ENCODE results near the gene TET2.

Gene TET2

GRCh38 chr4:105140684-105141490 lies 5.8 kb upstream of the TET2 start:
- DNase-seq (ENCODE audit: low spot score): peak; percentile 44

GRCh38 chr4:105145156-105145902 lies 1.3 kb upstream of the TET2 start:
- DNase-seq (ENCODE audit: low spot score): no peak

GRCh38 chr4:105145903-105146275 lies 787 bp upstream of the TET2 start:
- DNase-seq (ENCODE audit: low spot score): no peak

GRCh38 chr4:105147016-105147552 lies 408 bp downstream of the TET2 start:
- DNase-seq (ENCODE audit: low spot score): no peak

- DNase-seq (ENCODE audit: low spot score): peak; percentile 19
Measured at GRCh38 chr4:105147553-105148161, 981 bp downstream of the TET2 start.

GRCh38 chr4:105148356-105148755 lies 1.7 kb downstream of the TET2 start:
- no peak for DNase-seq (ENCODE audit: low spot score)

GRCh38 chr4:105148776-105149175 lies 2.1 kb downstream of the TET2 start:
- DNase-seq (ENCODE audit: low spot score): no peak

GRCh38 chr4:105149771-105150170 lies 3.1 kb downstream of the TET2 start:
- no peak for DNase-seq (ENCODE audit: low spot score)

GRCh38 chr4:105150503-105150902 lies 3.8 kb downstream of the TET2 start:
- no peak for DNase-seq (ENCODE audit: low spot score)

GRCh38 chr4:105153749-105154148 lies 7.1 kb downstream of the TET2 start:
- no peak for DNase-seq (ENCODE audit: low spot score)

GRCh38 chr4:105154576-105154975 lies 7.9 kb downstream of the TET2 start:
- DNase-seq (ENCODE audit: low spot score): no peak

- DNase-seq (ENCODE audit: low spot score): no peak
Measured at GRCh38 chr4:105155426-105155825, 8.8 kb downstream of the TET2 start.

GRCh38 chr4:105158837-105159236 lies 12.2 kb downstream of the TET2 start:
- DNase-seq (ENCODE audit: low spot score): no peak

GRCh38 chr4:105162123-105162796 lies 15.6 kb downstream of the TET2 start:
- no peak for DNase-seq (ENCODE audit: low spot score)

GRCh38 chr4:105164548-105164947 lies 17.9 kb downstream of the TET2 start:
- no peak for DNase-seq (ENCODE audit: low spot score)

GRCh38 chr4:105166066-105166465 lies 19.4 kb downstream of the TET2 start:
- no peak for DNase-seq (ENCODE audit: low spot score)

GRCh38 chr4:105170711-105171110 lies 24.0 kb downstream of the TET2 start:
- DNase-seq (ENCODE audit: low spot score): no peak

GRCh38 chr4:105171912-105172311 lies 25.2 kb downstream of the TET2 start:
- no peak for DNase-seq (ENCODE audit: low spot score)

- DNase-seq (ENCODE audit: low spot score): no peak
Measured at GRCh38 chr4:105174098-105174497, 27.4 kb downstream of the TET2 start.

- no peak for DNase-seq (ENCODE audit: low spot score)
Measured at GRCh38 chr4:105179539-105180401, 33.1 kb downstream of the TET2 start.

GRCh38 chr4:105181259-105181658 lies 34.6 kb downstream of the TET2 start:
- no peak for DNase-seq (ENCODE audit: low spot score)

Measured in AG20443 (cell line).